Measurements from ENCODE around the gene HAPSTR1. TPM values are rescaled to one million over a fixed set of nuclear protein-coding genes. Genes with fewer than 3 reads are reported as not detected.
"Not testable (repeated sequence)": the region's sequence is repeated elsewhere in the genome, so short reads cannot be mapped to it uniquely, and the experiment has no call there.

The HAPSTR1 gene
- total RNA-seq, 1 experiment from 2014 or later: 48.2 TPM

DNA sequence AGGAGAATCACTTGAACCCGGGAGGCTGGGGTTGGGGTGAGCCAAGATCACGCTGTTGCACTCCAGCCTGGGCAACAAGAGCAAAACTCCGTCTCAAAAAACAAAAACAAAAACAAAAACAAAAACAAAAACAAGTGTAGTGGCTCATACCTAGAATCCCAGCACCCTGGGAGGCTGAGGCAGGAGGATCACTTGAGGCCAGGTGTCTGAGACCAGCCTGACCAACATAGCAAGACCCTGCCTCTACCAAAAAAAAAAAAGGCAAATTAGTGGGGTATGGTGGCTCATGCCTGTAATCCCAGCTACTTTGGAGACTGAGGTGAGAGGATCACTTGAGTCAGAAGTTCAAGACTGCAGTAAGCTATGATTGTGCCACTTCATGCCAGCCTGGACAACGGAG, 26.4 kb upstream of the HAPSTR1 start:
- no peak for DNase-seq (ENCODE audit: low read depth)
- in situ Hi-C loops (cut with HindIII; ENCODE audit: low pct_unique_long_range_greater_than_20kb, low sequenced_read_pairs): no loop called here

DNA sequence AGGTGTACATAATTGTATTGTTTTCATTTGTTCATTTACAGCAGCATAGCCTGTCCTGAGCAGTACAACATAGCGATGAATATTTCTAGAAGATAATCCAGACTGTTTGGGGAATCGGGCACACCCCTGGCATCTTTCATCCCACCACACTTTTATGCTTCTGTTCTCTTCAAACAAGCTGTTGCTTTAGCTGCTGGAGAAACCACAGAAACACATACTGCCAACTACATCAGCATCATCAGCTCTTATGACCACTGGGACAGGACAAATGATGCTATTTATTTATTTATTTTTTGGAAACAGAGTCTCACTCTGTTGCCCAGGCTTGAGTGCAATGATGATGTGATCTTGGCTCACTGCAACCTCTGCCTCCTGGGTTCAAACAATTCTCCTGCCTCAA, 22.6 kb upstream of the HAPSTR1 start:
- in situ Hi-C loops (cut with HindIII; ENCODE audit: low pct_unique_long_range_greater_than_20kb, low sequenced_read_pairs): no loop called here
- DNase-seq (ENCODE audit: low read depth): no peak

- in situ Hi-C loops (cut with HindIII; ENCODE audit: low pct_unique_long_range_greater_than_20kb, low sequenced_read_pairs): no loop called here
- no peak for DNase-seq (ENCODE audit: low read depth)
Observed at GRCh38 chr16:9070254-9070653, 21.2 kb upstream of the HAPSTR1 start.

- no peak for DNase-seq (ENCODE audit: low read depth)
- in situ Hi-C loops (cut with HindIII; ENCODE audit: low pct_unique_long_range_greater_than_20kb, low sequenced_read_pairs): no loop called here
Observed at GRCh38 chr16:9071377-9071776, 20.1 kb upstream of the HAPSTR1 start.

DNA sequence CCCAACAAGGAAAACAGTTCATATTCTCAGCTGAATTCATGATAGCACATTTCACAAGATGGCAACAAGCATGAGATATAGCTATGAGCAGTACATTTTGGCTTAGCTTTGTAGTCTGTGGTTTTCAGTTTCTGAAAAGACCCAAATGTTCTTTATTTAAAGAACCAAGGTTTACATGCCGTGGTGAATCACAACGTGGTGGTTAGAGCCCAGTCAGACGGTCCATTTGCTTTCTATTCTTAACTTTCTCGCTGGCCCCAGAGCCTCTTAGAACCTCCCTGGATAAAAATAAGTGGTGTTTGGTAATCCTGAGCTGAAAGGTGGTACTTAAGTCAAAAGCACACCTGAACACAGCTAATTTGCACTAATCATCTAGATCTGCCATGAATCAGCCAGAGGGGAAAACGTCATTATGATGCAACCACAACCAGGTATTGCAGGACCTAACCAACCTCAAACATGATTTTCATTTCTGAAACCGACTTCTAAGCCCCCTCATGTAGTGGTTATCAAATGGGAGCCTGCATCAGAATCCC, 18.6 kb upstream of the HAPSTR1 start:
- DNase-seq (ENCODE audit: low read depth): no peak
- in situ Hi-C loops (cut with HindIII; ENCODE audit: low pct_unique_long_range_greater_than_20kb, low sequenced_read_pairs): no loop called here

- peak; percentile 65 for DNase-seq (ENCODE audit: low read depth)
- in situ Hi-C loops (cut with HindIII; ENCODE audit: low pct_unique_long_range_greater_than_20kb, low sequenced_read_pairs): no loop called here
Observed at GRCh38 chr16:9075299-9076071, 16.0 kb upstream of the HAPSTR1 start.

DNA sequence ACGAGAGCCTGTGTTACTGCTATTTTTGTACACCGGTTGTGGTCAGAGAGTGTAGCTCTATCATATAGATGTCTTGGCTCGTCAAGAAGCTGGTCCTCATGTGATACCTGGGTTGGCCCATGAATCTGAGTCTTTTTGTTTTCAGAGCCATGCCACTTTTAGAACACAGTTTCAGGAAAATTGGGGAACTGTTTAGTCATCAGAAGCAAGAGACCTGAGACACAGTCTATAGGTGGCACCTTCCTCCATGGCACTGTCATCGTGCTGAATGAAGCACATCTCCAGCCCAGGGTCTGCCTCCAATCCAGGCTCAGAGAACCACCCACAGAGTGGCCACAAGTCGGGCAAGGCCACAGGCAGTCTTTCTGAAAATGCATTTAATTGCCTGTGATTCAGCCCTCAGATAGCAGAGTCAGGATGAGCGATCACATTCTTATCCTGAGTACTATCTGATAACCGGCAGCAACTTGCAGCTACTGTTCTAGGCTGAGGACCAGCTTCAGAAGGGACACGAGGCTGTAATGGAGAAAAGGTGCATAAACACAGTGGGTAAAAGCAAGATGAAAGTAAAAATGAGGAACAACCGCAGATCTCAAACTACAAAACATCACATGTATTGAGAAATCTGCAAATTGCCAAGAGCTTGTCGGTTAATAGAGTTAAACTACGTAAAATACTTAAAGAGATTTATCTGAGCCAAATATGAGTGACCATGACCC, 14.2 kb upstream of the HAPSTR1 start:
- DNase-seq (ENCODE audit: low read depth): peak; percentile 95
- in situ Hi-C loops (cut with HindIII; ENCODE audit: low pct_unique_long_range_greater_than_20kb, low sequenced_read_pairs): no loop called here

- in situ Hi-C loops (cut with HindIII; ENCODE audit: low pct_unique_long_range_greater_than_20kb, low sequenced_read_pairs): not testable (repeated sequence)
Observed at GRCh38 chr16:9078467-9079429, 12.7 kb upstream of the HAPSTR1 start.

GRCh38 chr16:9079430-9079812, 12.0 kb upstream of the HAPSTR1 start:
- DNase-seq (ENCODE audit: low read depth): no peak
- in situ Hi-C loops (cut with HindIII; ENCODE audit: low pct_unique_long_range_greater_than_20kb, low sequenced_read_pairs): no loop called here

More at GRCh38 chr16:9078467-9079429, 12.7 kb upstream of the HAPSTR1 start:
- DNase-seq (ENCODE audit: low read depth): peak; percentile 80

DNA sequence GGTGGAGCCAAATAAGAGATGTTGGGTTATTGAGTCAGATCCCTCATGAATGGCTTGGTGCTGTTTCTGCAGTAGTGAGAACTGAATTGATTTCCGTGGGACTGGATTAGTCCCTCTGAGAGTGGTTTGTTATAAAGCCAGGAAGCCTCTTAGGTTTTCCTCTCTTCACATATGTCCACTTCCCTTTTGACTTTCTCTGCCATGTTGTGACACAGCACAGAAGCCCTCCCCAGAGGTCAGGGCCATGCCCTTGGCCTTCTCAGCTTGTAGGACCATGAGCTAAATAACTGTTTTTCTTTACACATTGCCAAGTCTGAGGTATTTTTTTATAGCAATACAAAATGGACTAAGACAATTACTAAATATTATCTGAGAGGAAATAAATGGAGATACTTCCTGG, 10.3 kb upstream of the HAPSTR1 start:
- no peak for DNase-seq (ENCODE audit: low read depth)
- in situ Hi-C loops (cut with HindIII; ENCODE audit: low pct_unique_long_range_greater_than_20kb, low sequenced_read_pairs): no loop called here

DNA sequence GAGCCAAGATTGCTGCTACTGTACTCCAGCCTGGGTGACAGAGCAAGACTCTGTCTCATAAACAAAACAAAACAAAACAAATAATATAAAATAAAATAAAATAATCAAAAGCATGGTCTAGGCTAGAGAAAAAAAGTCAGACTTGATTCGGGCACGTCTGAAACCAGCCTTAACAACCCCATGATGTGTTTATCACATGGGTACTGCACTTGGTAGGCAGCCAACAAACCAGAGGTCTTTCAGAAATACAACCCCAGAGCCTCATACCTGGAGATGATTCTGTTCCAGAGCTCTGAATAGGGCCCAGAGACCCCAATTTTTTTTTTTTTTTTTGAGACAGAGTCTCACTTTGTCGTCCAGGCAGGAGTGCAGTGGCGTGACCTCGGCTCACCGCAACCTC, 9.6 kb upstream of the HAPSTR1 start:
- in situ Hi-C loops (cut with HindIII; ENCODE audit: low pct_unique_long_range_greater_than_20kb, low sequenced_read_pairs): no loop called here
- no peak for DNase-seq (ENCODE audit: low read depth)

DNA sequence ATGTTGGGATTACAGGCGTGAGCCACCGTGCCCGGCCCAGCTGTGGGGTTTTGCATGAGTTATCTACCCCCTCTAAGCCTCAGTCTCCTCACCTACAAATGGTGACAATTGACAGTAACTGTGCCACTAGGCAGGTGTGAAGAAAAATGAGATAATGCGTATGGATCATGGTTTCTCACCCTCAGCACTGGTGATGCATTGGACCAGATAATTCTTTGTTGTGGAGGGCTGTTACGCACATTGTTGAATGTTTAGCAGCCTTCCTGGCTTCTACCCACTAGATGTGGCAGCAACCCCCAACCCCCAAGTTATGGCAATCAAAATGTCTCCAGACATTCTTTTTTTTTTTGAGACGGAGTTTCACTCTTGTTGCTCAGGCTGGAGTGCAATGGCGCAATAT, 9.0 kb upstream of the HAPSTR1 start:
- in situ Hi-C loops (cut with HindIII; ENCODE audit: low pct_unique_long_range_greater_than_20kb, low sequenced_read_pairs): no loop called here

GRCh38 chr16:9087733-9088132, 3.7 kb upstream of the HAPSTR1 start:
- DNase-seq (ENCODE audit: low read depth); in situ Hi-C loops (cut with HindIII; ENCODE audit: low pct_unique_long_range_greater_than_20kb, low sequenced_read_pairs): not testable (repeated sequence)

More for the DNA sequence above, 9.0 kb upstream of the HAPSTR1 start:
- no peak for DNase-seq (ENCODE audit: low read depth)

- in situ Hi-C loops (cut with HindIII; ENCODE audit: low pct_unique_long_range_greater_than_20kb, low sequenced_read_pairs): no loop called here
- DNase-seq (ENCODE audit: low read depth): no peak
Observed at GRCh38 chr16:9088848-9089247, 2.6 kb upstream of the HAPSTR1 start.

- in situ Hi-C loops (cut with HindIII; ENCODE audit: low pct_unique_long_range_greater_than_20kb, low sequenced_read_pairs): no loop called here
Observed at GRCh38 chr16:9089660-9090059, 1.8 kb upstream of the HAPSTR1 start.

DNA sequence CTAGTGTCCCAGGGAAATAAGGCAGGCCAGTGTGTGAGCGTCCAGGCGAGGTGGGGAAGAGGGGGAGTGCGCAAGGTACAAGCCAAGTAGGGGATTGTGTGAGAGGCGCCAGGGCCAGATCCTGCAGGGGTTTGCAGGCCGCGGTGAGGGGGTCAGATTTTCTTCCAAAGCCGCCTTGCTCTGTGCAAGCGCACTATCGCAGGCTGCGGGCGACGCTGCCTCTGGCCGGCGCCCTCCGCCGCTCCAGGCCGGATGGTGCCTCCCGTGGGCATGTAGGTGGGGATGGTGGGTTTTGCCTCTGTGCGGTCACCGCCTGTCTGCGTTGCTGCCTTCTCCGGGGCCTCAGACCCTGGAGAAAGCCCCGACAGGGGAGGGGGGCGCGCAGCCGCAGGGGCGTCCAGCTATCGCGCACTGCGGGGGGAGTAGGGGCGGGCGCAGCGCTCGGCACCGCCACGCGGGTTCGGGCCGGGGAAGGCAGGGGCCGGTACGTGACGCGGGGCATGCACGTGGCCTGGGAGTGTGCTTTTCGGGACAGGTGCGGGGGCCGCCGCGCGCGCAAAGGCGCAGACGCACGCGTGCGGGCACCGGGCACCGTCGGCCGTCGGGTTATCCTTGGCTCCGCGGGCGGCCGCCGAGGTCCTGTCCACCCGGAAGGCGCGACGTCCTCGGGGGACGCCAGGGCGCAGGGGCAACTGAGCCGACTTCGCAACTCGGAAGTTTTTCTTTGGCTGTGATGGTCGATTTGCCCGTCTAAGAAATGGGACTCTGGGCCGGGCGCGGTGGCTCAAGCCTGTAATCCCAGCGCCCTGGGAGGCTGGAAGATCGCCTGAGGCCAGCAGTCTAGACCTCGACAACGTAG, 1.1 kb upstream of the HAPSTR1 start:
- DNase-seq (ENCODE audit: low read depth): no peak
- in situ Hi-C loops (cut with HindIII; ENCODE audit: low pct_unique_long_range_greater_than_20kb, low sequenced_read_pairs): no loop called here

More at GRCh38 chr16:9089660-9090059, 1.8 kb upstream of the HAPSTR1 start:
- no peak for DNase-seq (ENCODE audit: low read depth)

GRCh38 chr16:9091867-9092281, 430 bp downstream of the HAPSTR1 start:
- peak; percentile 73 for DNase-seq (ENCODE audit: low read depth)
- in situ Hi-C loops (cut with HindIII; ENCODE audit: low pct_unique_long_range_greater_than_20kb, low sequenced_read_pairs): no loop called here
